GM19468 (cell line): Measurements from ENCODE around the gene SLC6A6.

ENCODE experiments used
- ATAC-seq: cut with Tn5 transposase; IDR thresholded peaks from one replicate; pipeline ENCODE4 v1.9.1; 2021; ENCODE audit warnings: mild to moderate bottlenecking, moderate library complexity, moderate number of reproducible peaks; ENCODE audit not compliant: unreplicated experiment; ENCODE audit errors: extremely low read depth

Gene SLC6A6

GRCh38 chr3:14414846-14415464 lies 12.5 kb downstream of the SLC6A6 start:
- no peak for ATAC-seq

DNA sequence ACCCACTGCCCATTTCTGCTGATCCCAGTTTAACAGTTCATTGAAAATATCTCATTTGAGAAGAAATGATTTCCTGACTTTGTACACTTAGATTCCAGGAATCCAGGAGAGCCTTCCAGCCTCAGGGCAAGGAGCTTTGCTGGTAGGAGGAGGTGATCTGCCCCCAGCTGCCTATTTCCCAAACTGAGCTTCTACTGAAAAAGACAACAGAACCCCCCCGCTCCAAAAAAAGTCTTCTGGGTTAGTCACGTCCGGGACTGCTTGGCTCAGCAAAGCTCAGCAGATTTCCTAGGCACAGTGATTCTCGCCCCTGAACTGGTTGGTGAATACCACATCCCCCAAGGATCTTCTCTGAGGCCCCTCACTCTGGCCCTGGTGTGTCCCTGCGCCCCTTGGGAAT lies 13.1 kb downstream of the SLC6A6 start:
- no peak for ATAC-seq

GRCh38 chr3:14416453-14416852 lies 14.0 kb downstream of the SLC6A6 start:
- no peak for ATAC-seq

- no peak for ATAC-seq
These were observed 16.2 kb downstream of the SLC6A6 start for GRCh38 chr3:14418296-14419250.

- no peak for ATAC-seq
These were observed 19.9 kb downstream of the SLC6A6 start for GRCh38 chr3:14422016-14422963.

GRCh38 chr3:14423197-14423743 lies 20.9 kb downstream of the SLC6A6 start:
- ATAC-seq: no peak

DNA sequence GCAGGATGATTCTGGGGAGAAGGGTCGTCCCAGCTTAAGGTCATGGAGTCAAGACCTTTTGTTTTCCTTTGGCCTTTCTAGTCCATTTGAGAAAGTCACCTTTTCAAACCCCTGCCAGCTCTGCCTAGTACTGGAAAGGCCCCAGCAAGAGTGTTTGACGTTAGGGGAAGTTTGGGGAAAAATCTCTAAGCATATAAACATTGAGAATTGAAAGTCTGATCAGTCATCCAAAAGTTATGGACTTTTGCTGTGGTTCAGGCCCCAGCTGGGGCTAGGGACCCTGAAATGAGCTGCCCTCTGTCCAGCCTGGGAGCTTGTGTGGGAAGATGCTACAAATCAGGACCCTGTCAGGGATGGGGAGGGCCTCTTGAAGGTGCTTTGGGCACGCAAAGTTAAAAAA lies 21.6 kb downstream of the SLC6A6 start:
- ATAC-seq: no peak

- ATAC-seq: no peak
These were observed 22.5 kb downstream of the SLC6A6 start for GRCh38 chr3:14424711-14425580.

DNA sequence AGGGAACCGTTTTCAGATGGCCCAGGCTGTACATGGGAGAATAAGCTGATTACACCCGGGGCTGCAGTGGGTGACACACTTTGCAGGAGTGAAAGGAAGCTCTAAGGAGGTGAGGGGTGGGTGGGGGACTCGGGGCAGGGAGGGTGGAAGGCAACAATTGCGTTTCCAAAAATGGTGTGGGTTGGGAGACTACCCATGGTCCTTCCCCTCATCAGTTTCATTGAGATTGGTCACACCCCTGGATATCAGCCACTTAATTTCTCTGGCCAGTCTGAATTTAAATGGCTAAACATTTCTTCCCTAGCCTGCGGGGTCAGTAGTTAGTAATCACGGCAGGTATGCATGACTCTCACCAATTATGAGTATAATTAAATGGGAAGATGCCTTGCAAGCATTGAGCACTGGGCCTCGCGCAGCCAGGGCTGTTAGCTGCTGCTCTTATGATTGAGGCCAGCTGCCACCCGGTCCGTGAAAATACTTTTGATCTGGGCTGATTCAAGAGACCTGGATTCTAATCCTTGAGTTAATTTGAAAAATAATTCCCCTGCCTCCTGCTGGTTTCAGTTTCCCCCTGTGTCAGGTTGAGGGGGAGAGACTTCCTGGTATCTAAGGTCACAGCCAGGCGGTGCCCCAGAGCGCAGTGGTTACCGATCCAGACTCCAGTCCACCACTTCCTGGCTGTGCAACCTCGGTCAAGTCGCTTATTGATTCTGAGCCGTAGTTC lies 23.3 kb downstream of the SLC6A6 start:
- ATAC-seq: no peak

DNA sequence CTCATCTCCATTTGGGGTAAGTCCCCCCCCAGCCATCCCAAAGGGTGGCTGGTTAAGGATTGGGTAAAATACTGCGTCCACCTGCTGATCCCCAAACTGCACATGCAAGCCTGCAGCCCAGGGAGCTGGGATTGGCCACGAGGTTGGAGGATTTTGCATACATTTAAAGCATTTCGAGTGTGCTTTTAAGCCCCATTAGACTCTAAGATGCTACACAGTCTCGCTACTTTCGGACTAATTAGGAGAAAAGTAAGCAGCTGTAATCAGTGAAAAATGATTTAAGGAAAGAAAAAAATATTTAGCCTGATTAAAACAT lies 23.9 kb downstream of the SLC6A6 start:
- ATAC-seq: no peak

DNA sequence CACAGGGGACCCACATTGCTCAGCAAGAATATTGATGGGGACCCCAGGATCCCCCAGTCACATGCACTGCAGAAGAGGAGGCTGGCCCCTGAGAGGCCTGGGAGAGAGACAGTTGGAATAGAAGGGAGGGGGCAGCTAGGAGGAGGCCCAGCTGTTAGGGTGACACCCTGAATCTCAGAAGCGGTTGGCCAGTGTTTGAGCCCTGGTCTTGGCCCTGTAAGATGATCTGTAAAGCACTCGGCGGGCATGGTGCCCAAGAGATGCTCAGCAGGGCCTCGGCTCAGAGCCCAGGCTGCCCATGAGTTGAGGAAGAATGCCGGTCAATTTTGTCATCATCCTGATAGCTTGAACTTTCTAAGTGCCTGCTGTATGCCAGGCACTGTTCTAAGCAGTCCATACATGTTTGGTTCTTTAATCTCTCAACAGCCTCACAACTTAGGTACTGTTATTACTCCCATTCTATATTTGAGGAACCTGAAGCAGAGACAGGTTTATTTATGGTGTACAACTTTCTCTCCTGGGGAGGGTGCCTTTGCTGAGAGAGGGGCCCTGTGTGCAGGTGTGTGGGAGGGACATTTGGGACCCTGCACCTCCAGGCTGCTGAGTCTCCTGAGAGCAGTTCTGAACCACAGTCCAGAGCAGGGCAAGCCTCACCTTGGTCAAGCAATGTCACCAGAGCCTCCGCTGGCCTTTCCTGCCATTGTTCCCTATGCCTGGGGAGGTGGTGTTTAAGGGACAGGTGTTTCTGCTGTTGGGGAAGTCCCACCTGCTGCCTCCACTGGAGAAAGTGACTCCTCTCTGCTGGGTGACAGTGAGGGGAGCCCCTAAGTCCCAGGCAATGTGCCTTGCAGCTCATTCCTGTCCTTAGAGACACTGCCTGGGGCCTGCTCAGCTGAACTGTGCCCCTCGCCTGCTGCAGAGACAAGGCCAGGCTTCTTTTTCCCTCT lies 26.0 kb downstream of the SLC6A6 start:
- ATAC-seq: no peak

DNA sequence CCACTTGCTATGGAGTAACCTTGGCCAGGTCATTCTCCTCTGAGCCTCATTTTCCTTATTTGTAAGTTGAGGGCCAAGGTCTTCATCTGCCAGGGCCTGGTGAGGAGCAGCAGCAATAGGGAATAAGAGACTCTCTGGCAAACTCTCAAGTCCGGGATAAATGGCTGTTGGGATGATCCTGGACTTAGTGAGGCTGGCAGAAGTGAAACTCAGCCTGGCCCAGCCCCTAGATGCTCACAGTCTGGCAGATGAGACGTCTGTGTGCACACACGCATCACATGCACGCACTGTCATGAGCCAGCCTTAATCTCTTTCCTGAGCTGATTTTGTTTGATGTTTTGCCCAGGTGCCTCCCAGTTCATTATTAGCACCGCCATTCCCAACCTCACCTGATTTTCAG lies 26.8 kb downstream of the SLC6A6 start:
- ATAC-seq: no peak

DNA sequence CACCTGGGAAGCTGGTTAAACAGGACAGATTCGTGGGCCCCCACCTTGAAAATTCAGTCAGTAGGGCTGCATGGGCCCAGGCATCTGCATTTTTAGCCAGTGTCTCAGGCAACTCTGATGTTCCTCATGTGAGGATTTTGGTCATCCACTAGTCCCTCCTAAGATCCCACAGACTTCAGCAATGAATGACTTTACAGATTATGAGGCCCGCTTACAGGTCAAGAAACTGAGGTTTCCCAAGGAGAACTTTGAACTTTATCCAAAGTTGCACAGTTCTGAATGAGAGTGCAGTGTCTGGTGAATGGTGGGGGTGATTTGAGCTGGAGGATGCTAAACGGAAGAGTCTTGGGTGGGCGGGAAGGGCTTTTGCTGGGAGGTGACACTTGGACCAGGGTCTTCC lies 27.2 kb downstream of the SLC6A6 start:
- no peak for ATAC-seq

- no peak for ATAC-seq
These were observed 27.6 kb downstream of the SLC6A6 start for GRCh38 chr3:14430053-14430452.

GRCh38 chr3:14430706-14431451 lies 28.5 kb downstream of the SLC6A6 start:
- no peak for ATAC-seq

GRCh38 chr3:14431452-14431916 lies 29.1 kb downstream of the SLC6A6 start:
- peak; percentile 1 for ATAC-seq
